H1 (cell line): Measurements from ENCODE around the gene ORMDL3. TPM values are rescaled to one million over a fixed set of nuclear protein-coding genes. Genes with fewer than 3 reads are reported as not detected.

ENCODE experiments used
- CTCF ChIA-PET: fragments of 300-600 bp; sonication (Branson Sonifier 250); formaldehyde crosslinking; loops from one replicate; lab custom pipeline; 2021; ENCODE audit not compliant: partially characterized antibody; lab: Charles Lee
- POLR2A ChIA-PET: fragments of 300-600 bp; sonication (Branson Sonifier 250); formaldehyde crosslinking; loops from one replicate; lab custom pipeline; 2021; ENCODE audit warnings: inconsistent platforms; ENCODE audit not compliant: partially characterized antibody; lab: Charles Lee
- DNase-seq, 2 experiments: peaks; one replicate each; pipeline versions ENCODE4 v3.0.0 to v3.0.0-alpha.2; 2010 to 2022; ENCODE audit warnings: low spot score in 2 of 2, low read depth in 1 of 2, mixed read lengths in 1 of 2
- FAIRE-seq: peaks from 2 replicates; lab custom pipeline; 2011; peaks lifted over from hg19 to GRCh38; lab: Jason Lieb, UNC
- H2AFZ ChIP-seq: 2 replicates; pipeline ENCODE4 v1.8.1; 2012; ENCODE audit warnings: low read length, inconsistent platforms
- H2AK5ac ChIP-seq: 2 replicates; pipeline ENCODE4 v1.6.1; 2013; ENCODE audit warnings: low read depth, low read length
- H2BK120ac ChIP-seq: replicated peaks from 2 replicates; pipeline ENCODE3; 2013; ENCODE audit warnings: low read depth, low read length, inconsistent platforms
- H2BK12ac ChIP-seq: 2 replicates; pipeline ENCODE4 v1.6.1; 2013; ENCODE audit warnings: low read depth, low read length
- H2BK15ac ChIP-seq: 2 replicates; pipeline ENCODE4 v1.6.1; 2013; ENCODE audit warnings: low read length
- H2BK20ac ChIP-seq: 2 replicates; pipeline ENCODE4 v1.6.1; 2013; ENCODE audit warnings: low read length
- H2BK5ac ChIP-seq: 2 replicates; pipeline ENCODE4 v1.6.1; 2013; ENCODE audit warnings: low read depth, low read length
- H3K14ac ChIP-seq: 2 replicates; pipeline ENCODE4 v1.6.1; 2013; ENCODE audit warnings: inconsistent platforms; ENCODE audit not compliant: insufficient read length
- H3K18ac ChIP-seq: 2 replicates; pipeline ENCODE4 v1.6.1; 2013; ENCODE audit warnings: low read length; ENCODE audit errors: extremely low read depth
- H3K23ac ChIP-seq: 2 replicates; pipeline ENCODE4 v1.6.1; 2013; ENCODE audit warnings: inconsistent platforms; ENCODE audit not compliant: insufficient read length
- H3K23me2 ChIP-seq: 2 replicates; pipeline ENCODE4 v1.6.1; 2013; ENCODE audit warnings: low read depth, low read length
- H3K27ac ChIP-seq: 2 replicates; pipeline ENCODE4 v1.6.1; 2011; ENCODE audit warnings: low read depth, low read length, inconsistent platforms
- H3K27me3 ChIP-seq, 4 experiments: replicated peaks in 1 of 4; 1 replicate in 1 of 4; 2 replicates in 3 of 4; pipeline versions ENCODE4 v1.6.1 to v1.8.1; 2011 to 2013; ENCODE audit warnings: low read length in 3 of 4, mild to moderate bottlenecking in 3 of 4, inconsistent platforms in 2 of 4, mixed read lengths in 2 of 4, moderate library complexity in 1 of 4; ENCODE audit not compliant: control insufficient read depth in 3 of 4, insufficient read depth in 3 of 4; ENCODE audit errors: extremely low read depth in 1 of 4
- H3K36me3 ChIP-seq, 4 experiments: 2 replicates each; pipeline versions ENCODE4 v1.6.1 to v1.8.1; 2011 to 2013; ENCODE audit warnings: mild to moderate bottlenecking in 4 of 4, low read length in 3 of 4, moderate library complexity in 2 of 4, control low read depth in 1 of 4, inconsistent platforms in 1 of 4; ENCODE audit not compliant: insufficient read depth in 4 of 4, control insufficient read depth in 2 of 4
- H3K4ac ChIP-seq: replicated peaks from 2 replicates; pipeline ENCODE3; 2013; ENCODE audit warnings: low read length, low read depth, mixed read lengths, inconsistent platforms; ENCODE audit not compliant: insufficient read length
- H3K4me1 ChIP-seq, 4 experiments: replicated peaks in 1 of 4; 1 replicate in 1 of 4; 2 replicates in 3 of 4; pipeline versions ENCODE4 v1.6.1 to v1.8.1; 2011 to 2013; ENCODE audit warnings: low read length in 3 of 4, inconsistent platforms in 2 of 4, mixed read lengths in 1 of 4; ENCODE audit not compliant: insufficient read depth in 4 of 4, control insufficient read depth in 3 of 4
- H3K4me2 ChIP-seq, 2 experiments: 2 replicates each; pipeline versions ENCODE4 v1.6.1 to v1.8.1; 2011 to 2013; ENCODE audit warnings: low read depth in 2 of 2, low read length in 2 of 2, control low read depth in 1 of 2, inconsistent platforms in 1 of 2, mild to moderate bottlenecking in 1 of 2; ENCODE audit not compliant: insufficient read depth in 1 of 2
- H3K4me3 ChIP-seq, 4 experiments: fragments of 200-600, 300-600 bp in 1 of 4; sonication (generic), shearing (Covaris generic), sonication (Bioruptor Twin) in 1 of 4; 2 replicates each; pipeline versions ENCODE4 v1.5.1 to v1.8.1; 2011 to 2016; ENCODE audit warnings: low read length in 4 of 4, low read depth in 3 of 4, control low read depth in 2 of 4, inconsistent platforms in 2 of 4, mild to moderate bottlenecking in 2 of 4, mixed read lengths in 1 of 4, moderate library complexity in 1 of 4; ENCODE audit not compliant: insufficient read depth in 2 of 4; ENCODE audit errors: extremely low read depth in 1 of 4
- H3K56ac ChIP-seq: replicated peaks from 2 replicates; pipeline ENCODE3; 2013; ENCODE audit warnings: low read depth, mild to moderate bottlenecking, mixed read lengths, low read length, inconsistent platforms; ENCODE audit not compliant: insufficient read length
- H3K79me1 ChIP-seq: 2 replicates; pipeline ENCODE4 v1.6.1; 2013; ENCODE audit warnings: low read depth, low read length, control low read depth
- H3K79me2 ChIP-seq, 2 experiments: 2 replicates each; pipeline versions ENCODE4 v1.6.1 to v1.8.1; 2012 to 2013; ENCODE audit warnings: low read length in 2 of 2, mild to moderate bottlenecking in 2 of 2, inconsistent platforms in 1 of 2; ENCODE audit not compliant: insufficient read depth in 2 of 2, control insufficient read depth in 1 of 2
- H3K9ac ChIP-seq, 4 experiments: replicated peaks in 1 of 4; 1 replicate in 1 of 4; 2 replicates in 3 of 4; pipeline versions ENCODE4 v1.6.1 to v1.8.1; 2011 to 2013; ENCODE audit warnings: low read depth in 3 of 4, low read length in 3 of 4, control low read depth in 2 of 4, mild to moderate bottlenecking in 2 of 4, moderate library complexity in 2 of 4, inconsistent platforms in 1 of 4; ENCODE audit errors: extremely low read depth in 1 of 4
- H3K9me3 ChIP-seq, 2 experiments: 2 replicates each; pipeline versions ENCODE4 v1.6.1 to v1.8.1; 2012 to 2013; ENCODE audit warnings: mild to moderate bottlenecking in 2 of 2, moderate library complexity in 2 of 2, control low read depth in 1 of 2, inconsistent platforms in 1 of 2, low read depth in 1 of 2, low read length in 1 of 2, mixed read lengths in 1 of 2; ENCODE audit not compliant: insufficient read depth in 2 of 2
- H4K20me1 ChIP-seq, 2 experiments: replicated peaks in 1 of 2; 2 replicates each; pipeline versions ENCODE3 to v1.8.1; 2011 to 2013; ENCODE audit warnings: inconsistent platforms in 2 of 2, low read length in 2 of 2, mild to moderate bottlenecking in 1 of 2; ENCODE audit not compliant: insufficient read depth in 2 of 2, control insufficient read depth in 1 of 2
- H4K5ac ChIP-seq: 2 replicates; pipeline ENCODE4 v1.6.1; 2013; ENCODE audit warnings: low read length, low read depth, mixed read lengths, inconsistent platforms; ENCODE audit not compliant: insufficient read length
- H4K8ac ChIP-seq: 2 replicates; pipeline ENCODE4 v1.8.0; 2013; ENCODE audit warnings: mild to moderate bottlenecking, moderate library complexity, low read length, inconsistent platforms; ENCODE audit not compliant: insufficient read depth; ENCODE audit errors: extremely low read depth
- H4K91ac ChIP-seq: replicated peaks from 2 replicates; pipeline ENCODE3; 2013; ENCODE audit warnings: low read length, mixed read lengths, inconsistent platforms; ENCODE audit not compliant: insufficient read length
- EP300 ChIP-seq, 2 experiments: IDR thresholded peaks; 1 replicate in 1 of 2; 2 replicates in 1 of 2; pipeline ENCODE4 v1.6.1; 2011 to 2012; ENCODE audit warnings: low read depth in 2 of 2, low read length in 2 of 2, mild to moderate bottlenecking in 2 of 2, borderline replicate concordance in 1 of 2, inconsistent platforms in 1 of 2, moderate library complexity in 1 of 2
- KDM1A ChIP-seq: fragments of 200-600, 300-600 bp; sonication (generic); IDR thresholded peaks from 2 replicates; pipeline ENCODE4 v1.7.1; 2016; ENCODE audit warnings: mild to moderate bottlenecking, low read length, borderline replicate concordance
- SIX5 ChIP-seq: IDR thresholded peaks from 2 replicates; pipeline ENCODE4 v1.6.1; 2011; ENCODE audit warnings: mild to moderate bottlenecking, low read depth, low read length
- TBP ChIP-seq: IDR thresholded peaks from 2 replicates; pipeline ENCODE4 v1.6.1; 2011; ENCODE audit warnings: low read depth, low read length, improper control_type of control experiment
- WGBS, 2 experiments: shearing (Covaris generic) in 1 of 2; methylation state at CpG; one replicate each; pipeline versions ENCODE4 v1.1.6 to v1.1.7; 2013 to 2015; ENCODE audit warnings: low lambda C conversion rate in 2 of 2, mixed read lengths in 2 of 2, inconsistent platforms in 1 of 2, low coverage in 1 of 2, missing lambda C conversion rate in 1 of 2; ENCODE audit not compliant: insufficient replicate concordance in 2 of 2, insufficient coverage in 1 of 2, insufficient read length in 1 of 2; ENCODE audit errors: extremely low coverage in 1 of 2, missing lambda C conversion rate in 1 of 2; 5-methylcytosine and 5-hydroxymethylcytosine counted together
- polyA plus RNA-seq, 7 experiments: library from polyadenylated mRNA; depleted of rRNA in 3 of 7; stranded (reverse) in 5 of 7; unstranded in 2 of 7; fragments of >200 nt in 5 of 7; fragments of 200-250 nt in 2 of 7; gene quantifications; 1 replicate in 5 of 7; 2 replicates in 1 of 7; 4 replicates in 1 of 7; pipeline versions ENCODE4 v1.2.1 to v1.2.3, GENCODE V29; 2011 to 2013; ENCODE audit warnings: missing spikeins in 2 of 7, mixed read lengths in 2 of 7
- total RNA-seq: library from RNA; stranded (reverse); fragmentation: NEBNext Ultra II Directional; extraction: Animal tissue kit (Norgen Biotek cat#: 25700); gene quantifications from 2 replicates; pipeline ENCODE4 v1.2.1, GENCODE V29; 2021

ORMDL3 gene
- total and polyA plus RNA-seq, 2 of the 8 experiments (the other 6 are each of a cell fraction or from before 2014, with no cell fraction given): 50.4 to 108 TPM

DNA sequence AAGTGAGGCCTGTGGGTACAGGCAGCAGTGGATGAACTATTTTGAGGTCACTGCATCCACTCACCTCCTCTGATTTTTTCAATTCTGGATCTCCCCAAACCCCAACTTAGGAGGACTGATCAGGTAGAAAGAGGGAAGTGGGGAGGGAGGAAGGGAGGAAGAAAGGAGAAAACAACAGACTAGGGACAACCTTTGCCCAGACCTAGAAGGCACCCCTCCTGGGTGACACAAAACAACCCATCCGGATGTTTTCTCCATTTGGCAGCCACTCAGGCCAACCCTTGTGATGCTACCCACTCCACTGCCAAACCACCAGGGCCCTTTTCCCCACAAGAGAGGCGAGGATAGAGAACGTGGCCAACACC lies 2.7 kb downstream of the ORMDL3 start:
- DNase-seq (no peak), FAIRE-seq (no peak)
- peaks cover 8% of the 10 kb centered on the region; the same call in 1 of the 2 replicates for H3K23me2 ChIP-seq
- CTCF ChIA-PET: interaction anchor here (0.8 to 1.3 kb wide), 2 partner anchors 19 to 30 kb away, joined by 3 read pairs; no protein-coding TSS in a partner anchor
- H3K9me3 ChIP-seq: no peaks in the 10 kb centered on the region
- no peak overlapping the region for H2AK5ac ChIP-seq
- no peak overlapping the region for H3K18ac ChIP-seq
- H3K4me1 ChIP-seq: peaks cover 9 to 26% (median 14%) of the 10 kb centered on the region in 4 experiments
- H3K56ac ChIP-seq: no peak overlapping the region
- 0 out of 2 replicates have a peak overlapping the region, but pooled peaks have one; percentile 34 for H3K27ac ChIP-seq
- H3K79me2 ChIP-seq: peaks cover 0 to 30% of the 10 kb centered on the region in 2 experiments; a peak in 2 of 4 replicates
- no peak overlapping the region for H4K91ac ChIP-seq
- 94% methylated on average over 3 of the region's 3 CpGs; no CpG with 5 or more reads in 1 of the 2 experiments for WGBS, 2 experiments
- H3K4ac ChIP-seq: no peak overlapping the region
- POLR2A ChIA-PET: interaction anchor here (0.5 to 1.6 kb wide), 2 partner anchors 9 to 14 kb away, joined by 3 to 4 read pairs; no protein-coding TSS in a partner anchor
- H3K14ac ChIP-seq: no peak overlapping the region
- H3K36me3 ChIP-seq: peaks cover 13 to 24% (median 19%) of the 10 kb centered on the region in 4 experiments; a peak in 7 of 8 replicates
- no peak overlapping the region for H3K9ac ChIP-seq
- H2BK15ac ChIP-seq: 0 out of 2 replicates have a peak overlapping the region, but pooled peaks have one; percentile 29
- H3K23ac ChIP-seq: no peak overlapping the region
- no peak overlapping the region for H2AFZ ChIP-seq
- no peak overlapping the region; a peak in 2 of 8 replicates for H3K4me3 ChIP-seq
- H3K4me2 ChIP-seq: peak overlapping the region; percentile 25 to 53; a peak in 1 of 4 replicates
- no peak overlapping the region for H2BK5ac ChIP-seq
- no peak overlapping the region for H2BK12ac ChIP-seq
- peaks cover 18 to 19% of the 10 kb centered on the region in 2 experiments for H4K20me1 ChIP-seq
- no peaks in the 10 kb centered on the region for H3K27me3 ChIP-seq
- H4K5ac ChIP-seq: no peak overlapping the region
- H4K8ac ChIP-seq: no peak overlapping the region
- H2BK120ac ChIP-seq: no peak overlapping the region
- H2BK20ac ChIP-seq: no peak overlapping the region
- H3K79me1 ChIP-seq: peaks cover 13% of the 10 kb centered on the region
- TF ChIP-seq KDM1A (no peak), SIX5 (no peak), TBP (no peak), EP300 (IDR thresholded peaks at IDR 0.05; ENCODE audit: borderline replicate concordance in 1 of 2, low read depth in 2 of 2, low read length in 2 of 2) (no peak)
